ENCODE data around the gene PNRC2. TPM values are rescaled to one million over a fixed set of nuclear protein-coding genes. Genes with fewer than 3 reads are reported as not detected.

PNRC2 gene
- total RNA-seq (100 to 1,000 TPM; 156 to 160 TPM), polyA plus RNA-seq (100 to 1,000 TPM; 127 to 140 TPM)

- Mint-ChIP-seq H3K27me3 (no peaks in the 10 kb centered on the region), H3K36me3 (peaks cover 11 to 48% of the 10 kb centered on the region in 2 donors), H3K27ac (peak within 1 kb of the TSS; percentile 98 to 100 (median 100)), H3K9me3 (peaks cover 0 to 3% (median 0%) of the 10 kb centered on the region in 8 donors), H3K4me1 (peaks cover 26 to 76% (median 51%) of the 10 kb centered on the region in 4 donors), H3K4me3 (peak within 1 kb of the TSS; percentile 99 to 100 (median 100))
- ChIA-PET POLR2A (ENCODE audit: partially characterized antibody) (interaction anchor here (0.7 to 3.2 kb wide), 19 partner anchors 9 to 453 kb away, joined by 3 to 80 read pairs (median 4); partner anchors contain the start of genes HMGCL, PITHD1, RPL11 and SRSF10), CTCF (ENCODE audit: partially characterized antibody) (interaction anchor here (1.3 to 1.9 kb wide), 3 partner anchors 20 to 190 kb away, joined by 3 to 5 read pairs (median 5); partner anchors contain the start of gene SRSF10)
- peaks cover 45% of the 10 kb centered on the region for H3K4me1 ChIP-seq (ENCODE audit: insufficient read depth, low read length)
- intact Hi-C loops (cut with micrococcal nuclease) = loop anchor here (1.0 to 10.0 kb wide), 6 partner anchors 21 to 786 kb away; partner anchors contain the start of genes CLIC4, FUCA1, GALE and PITHD1
- H3K27ac ChIP-seq (ENCODE audit: low read depth, low read length) = peak within 1 kb of the TSS; percentile 95
- H3K4me3 ChIP-seq (ENCODE audit: low read length in 2 of 2) = peak within 1 kb of the TSS; percentile 96 to 99
- no peaks in the 10 kb centered on the region for H3K9me3 ChIP-seq (ENCODE audit: control insufficient read depth in 1 of 2, low read length in 2 of 2)
- peaks cover 11% of the 10 kb centered on the region for H3K36me3 ChIP-seq (ENCODE audit: insufficient read depth, low read length)
- no peaks in the 10 kb centered on the region for H3K27me3 ChIP-seq (ENCODE audit: insufficient read depth, low read length)
- peak; percentile 95 to 97 (median 96) for DNase-seq
Measured at GRCh38 chr1:23959461-23960290, at the start of gene PNRC2. PNRC2 (plus strand) TSS chr1:23959828; CDS start chr1:23961458, 1,630 bp downstream.

- Mint-ChIP-seq H3K4me1 (peaks cover 18 to 40% (median 27%) of the 10 kb centered on the region in 4 donors), H3K36me3 (no peaks in the 10 kb centered on the region), H3K27me3 (peaks cover 8 to 18% of the 10 kb centered on the region in 2 donors), H3K9me3 (no peaks in the 10 kb centered on the region), H3K27ac (no peak overlapping the region), H3K4me3 (peak overlapping the region in 1 of 8 donors; percentile 59)
- Histone ChIP-seq H3K27ac (ENCODE audit: low read depth, low read length) (no peak overlapping the region), H3K36me3 (ENCODE audit: insufficient read depth, low read length) (no peaks in the 10 kb centered on the region), H3K27me3 (ENCODE audit: insufficient read depth, low read length) (no peaks in the 10 kb centered on the region), H3K4me3 (ENCODE audit: low read length in 2 of 2) (no peak overlapping the region), H3K9me3 (ENCODE audit: control insufficient read depth in 1 of 2, low read length in 2 of 2) (no peaks in the 10 kb centered on the region), H3K4me1 (ENCODE audit: insufficient read depth, low read length) (peaks cover 28% of the 10 kb centered on the region)
- CTCF ChIA-PET (ENCODE audit: partially characterized antibody) = interaction anchor here (1.0 kb wide), 1 partner anchor 136 kb away, joined by 4 read pairs; no protein-coding TSS in a partner anchor
- no peak for DNase-seq
- POLR2A ChIA-PET (ENCODE audit: partially characterized antibody) = no interaction called here
- intact Hi-C loops (cut with micrococcal nuclease) = no loop called here
Measured at GRCh38 chr1:23910144-23910543, 49.5 kb upstream of the PNRC2 start.

GRCh38 chr1:23910553-23911246 lies 48.9 kb upstream of the PNRC2 start:
- H3K27me3 Mint-ChIP-seq = peaks cover 8 to 15% of the 10 kb centered on the region in 2 donors
- Histone ChIP-seq H3K27ac (ENCODE audit: low read depth, low read length) (no peak overlapping the region), H3K9me3 (ENCODE audit: control insufficient read depth in 1 of 2, low read length in 2 of 2) (no peaks in the 10 kb centered on the region), H3K36me3 (ENCODE audit: insufficient read depth, low read length) (no peaks in the 10 kb centered on the region), H3K4me1 (ENCODE audit: insufficient read depth, low read length) (peaks cover 28% of the 10 kb centered on the region), H3K27me3 (ENCODE audit: insufficient read depth, low read length) (no peaks in the 10 kb centered on the region), H3K4me3 (ENCODE audit: low read length in 2 of 2) (no peak overlapping the region)
- no peak for DNase-seq
- ChIA-PET CTCF (ENCODE audit: partially characterized antibody) (no interaction called here), POLR2A (ENCODE audit: partially characterized antibody) (no interaction called here)
- no peak overlapping the region for H3K27ac Mint-ChIP-seq
- H3K36me3 Mint-ChIP-seq = no peaks in the 10 kb centered on the region
- no peaks in the 10 kb centered on the region for H3K9me3 Mint-ChIP-seq
- intact Hi-C loops (cut with micrococcal nuclease) = no loop called here
- H3K4me1 Mint-ChIP-seq = peaks cover 18 to 40% (median 27%) of the 10 kb centered on the region in 4 donors
- H3K4me3 Mint-ChIP-seq = peak overlapping the region in 2 of 8 donors; percentile 15 to 52

GRCh38 chr1:23911921-23912320 lies 47.7 kb upstream of the PNRC2 start:
- H3K4me3 Mint-ChIP-seq = peak overlapping the region in 1 of 8 donors; percentile 29
- H3K36me3 ChIP-seq (ENCODE audit: insufficient read depth, low read length) = no peaks in the 10 kb centered on the region
- ChIA-PET CTCF (ENCODE audit: partially characterized antibody) (no interaction called here), POLR2A (ENCODE audit: partially characterized antibody) (no interaction called here)
- H3K36me3 Mint-ChIP-seq = no peaks in the 10 kb centered on the region
- no peak overlapping the region for H3K27ac Mint-ChIP-seq
- H3K4me1 Mint-ChIP-seq = peaks cover 18 to 40% (median 27%) of the 10 kb centered on the region in 4 donors
- no peak overlapping the region for H3K27ac ChIP-seq (ENCODE audit: low read depth, low read length)
- H3K9me3 ChIP-seq (ENCODE audit: control insufficient read depth in 1 of 2, low read length in 2 of 2) = no peaks in the 10 kb centered on the region
- intact Hi-C loops (cut with micrococcal nuclease) = no loop called here
- H3K27me3 Mint-ChIP-seq = peaks cover 8 to 11% of the 10 kb centered on the region in 2 donors
- H3K4me1 ChIP-seq (ENCODE audit: insufficient read depth, low read length) = peaks cover 28% of the 10 kb centered on the region
- H3K4me3 ChIP-seq (ENCODE audit: low read length in 2 of 2) = no peak overlapping the region
- no peak for DNase-seq
- no peaks in the 10 kb centered on the region for H3K9me3 Mint-ChIP-seq
- H3K27me3 ChIP-seq (ENCODE audit: insufficient read depth, low read length) = no peaks in the 10 kb centered on the region

GRCh38 chr1:23913212-23913880 lies 46.3 kb upstream of the PNRC2 start, which contains the start of gene CNR2:
CNR2 (minus strand) TSS chr1:23913362; CDS start chr1:23875617, 37,745 bp downstream.
- no peaks in the 10 kb centered on the region for H3K9me3 ChIP-seq (ENCODE audit: control insufficient read depth in 1 of 2, low read length in 2 of 2)
- Mint-ChIP-seq H3K27me3 (peaks cover 8 to 11% of the 10 kb centered on the region in 2 donors), H3K36me3 (no peaks in the 10 kb centered on the region), H3K4me3 (peak within 1 kb of the TSS in 3 of 8 donors; percentile 10 to 37 (median 17)), H3K4me1 (peaks cover 18 to 40% (median 27%) of the 10 kb centered on the region in 4 donors), H3K27ac (peak within 1 kb of the TSS in 4 of 7 donors; percentile 35 to 74 (median 68)), H3K9me3 (no peaks in the 10 kb centered on the region)
- intact Hi-C loops (cut with micrococcal nuclease) = no loop called here
- peaks cover 28% of the 10 kb centered on the region for H3K4me1 ChIP-seq (ENCODE audit: insufficient read depth, low read length)
- H3K4me3 ChIP-seq (ENCODE audit: low read length in 2 of 2) = no peak within 1 kb of the TSS
- no peak for DNase-seq
- H3K27ac ChIP-seq (ENCODE audit: low read depth, low read length) = no peak within 1 kb of the TSS
- no peaks in the 10 kb centered on the region for H3K36me3 ChIP-seq (ENCODE audit: insufficient read depth, low read length)
- H3K27me3 ChIP-seq (ENCODE audit: insufficient read depth, low read length) = no peaks in the 10 kb centered on the region
- ChIA-PET CTCF (ENCODE audit: partially characterized antibody) (interaction anchor here (1.1 kb wide), 1 partner anchor 62 kb away, joined by 3 read pairs; no protein-coding TSS in a partner anchor), POLR2A (ENCODE audit: partially characterized antibody) (interaction anchor here (1.0 kb wide), 1 partner anchor 141 kb away, joined by 3 read pairs; no protein-coding TSS in a partner anchor)

- CTCF ChIA-PET (ENCODE audit: partially characterized antibody) = no interaction called here
- Mint-ChIP-seq H3K9me3 (no peaks in the 10 kb centered on the region), H3K4me1 (peaks cover 13 to 32% (median 23%) of the 10 kb centered on the region in 4 donors), H3K4me3 (no peak overlapping the region), H3K27ac (peak overlapping the region in 1 of 7 donors; percentile 53), H3K36me3 (no peaks in the 10 kb centered on the region), H3K27me3 (peaks cover 1 to 5% of the 10 kb centered on the region in 2 donors)
- Histone ChIP-seq H3K27me3 (ENCODE audit: insufficient read depth, low read length) (no peaks in the 10 kb centered on the region), H3K9me3 (ENCODE audit: control insufficient read depth in 1 of 2, low read length in 2 of 2) (no peaks in the 10 kb centered on the region), H3K4me1 (ENCODE audit: insufficient read depth, low read length) (peaks cover 17% of the 10 kb centered on the region), H3K36me3 (ENCODE audit: insufficient read depth, low read length) (no peaks in the 10 kb centered on the region), H3K27ac (ENCODE audit: low read depth, low read length) (no peak overlapping the region), H3K4me3 (ENCODE audit: low read length in 2 of 2) (no peak overlapping the region)
- POLR2A ChIA-PET (ENCODE audit: partially characterized antibody) = no interaction called here
- DNase-seq = no peak
- intact Hi-C loops (cut with micrococcal nuclease) = no loop called here
Measured at GRCh38 chr1:23914921-23915320, 44.7 kb upstream of the PNRC2 start.

All from CD4-positive, alpha-beta memory T cell (primary cell).